ENCODE measurements around the gene PPA2.

PPA2 gene

DNA sequence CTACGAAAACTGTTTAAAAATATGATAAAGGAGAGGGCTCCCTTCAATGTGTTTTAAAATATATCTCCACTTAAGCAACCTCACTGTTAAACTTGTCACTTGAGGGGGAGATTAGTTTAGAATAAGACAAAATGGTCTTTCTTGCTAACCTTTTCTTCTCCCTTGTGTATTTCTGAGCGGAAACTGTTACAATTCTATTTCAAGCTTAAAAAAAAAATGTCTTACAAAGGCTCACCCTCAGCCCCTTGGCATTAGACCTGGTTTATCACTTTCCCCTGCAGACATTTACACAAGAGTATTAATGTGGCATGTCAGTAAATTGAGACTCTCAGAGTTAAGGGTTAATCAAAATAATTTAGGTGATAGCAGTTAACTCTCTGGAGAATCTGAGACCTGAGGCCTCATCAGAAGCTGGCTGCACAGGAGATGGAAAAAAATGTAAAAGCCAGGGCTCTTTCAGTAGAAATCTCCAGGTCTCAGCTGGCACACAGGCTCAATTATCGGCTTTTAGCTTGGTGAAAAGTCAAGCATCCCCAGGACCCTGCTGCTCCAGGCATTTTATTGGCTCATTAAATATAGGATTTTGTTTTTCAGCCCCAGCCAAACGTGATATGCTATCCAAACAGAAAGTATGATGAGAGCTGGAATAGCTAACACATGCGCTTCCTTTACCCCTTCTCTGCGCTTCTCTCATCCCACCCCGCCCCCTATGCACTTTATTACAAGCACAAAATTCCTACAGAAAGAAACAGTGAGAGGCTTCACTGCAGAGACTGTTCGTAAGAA is 130.5 kb downstream of the PPA2 start:
- FAIRE-seq, result no peak
- no peak for DNase-seq (ENCODE audit: extremely low spot score, insufficient read length, low read depth)

DNA sequence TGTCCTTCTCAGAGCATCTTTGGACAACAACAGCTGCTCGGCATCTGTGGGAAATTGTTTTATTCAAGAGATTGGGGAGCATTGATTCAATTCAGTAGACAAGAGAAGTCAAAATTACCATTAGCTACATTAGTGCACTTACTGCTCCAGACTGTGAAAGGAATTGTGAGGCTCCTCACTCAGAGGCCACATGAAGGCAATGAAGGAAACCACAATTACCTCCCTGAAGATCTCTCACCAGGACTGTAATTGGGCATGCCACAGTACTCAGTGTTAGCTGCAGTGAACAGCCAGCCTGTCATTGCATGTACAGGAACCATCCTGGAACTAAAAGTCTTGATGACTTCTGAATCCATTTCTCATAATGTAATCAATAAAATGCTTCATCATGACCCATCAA is 144.8 kb downstream of the PPA2 start:
- DNase-seq (ENCODE audit: extremely low spot score, insufficient read length, low read depth), result no peak
- FAIRE-seq, result no peak

DNA sequence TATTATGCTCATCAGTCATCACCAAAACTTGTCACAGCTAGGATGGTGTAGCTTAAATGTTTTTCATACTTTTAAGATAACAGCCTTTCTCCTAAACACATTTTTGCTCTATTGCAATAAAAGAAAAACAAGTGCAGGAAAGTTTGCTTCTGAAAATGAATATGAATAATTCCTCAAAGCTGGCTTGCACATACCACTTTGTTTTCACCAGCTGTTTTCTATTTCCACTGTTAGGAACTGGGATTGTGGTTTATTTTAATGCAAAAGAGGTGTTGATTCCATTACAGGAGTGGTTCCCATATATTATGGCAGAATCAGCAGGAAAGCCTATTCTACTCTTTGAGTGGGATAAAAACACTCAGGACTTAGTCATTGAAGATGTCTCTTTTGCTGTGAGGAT is 145.9 kb downstream of the PPA2 start:
- FAIRE-seq (no peak), DNase-seq (ENCODE audit: extremely low spot score, insufficient read length, low read depth) (no peak)

DNA sequence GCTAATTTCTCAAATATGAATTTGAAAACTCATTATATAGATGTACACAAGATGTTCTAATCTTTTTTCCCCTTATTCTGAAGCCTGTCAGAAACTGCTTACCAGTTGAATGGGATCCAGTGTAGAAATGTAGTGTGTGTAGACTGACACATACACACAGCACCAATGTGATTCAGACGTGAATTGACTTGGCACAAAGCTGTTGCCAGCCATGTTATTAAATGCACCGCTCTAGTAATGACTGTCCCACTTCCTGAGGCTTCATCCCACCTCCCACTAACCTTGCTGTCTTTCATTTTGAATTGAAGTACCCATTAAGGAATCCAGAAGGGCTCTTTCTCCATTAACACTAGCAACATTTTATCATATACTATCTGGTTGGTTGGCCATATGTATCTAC is 146.6 kb downstream of the PPA2 start:
- no peak for DNase-seq (ENCODE audit: extremely low spot score, insufficient read length, low read depth)
- no peak for FAIRE-seq

All from GM18507 (cell line).